Stimulated activated naive CD4-positive, alpha-beta T cell (primary cell): ENCODE results near the gene DNAJC2.
"Not testable (repeated sequence)": the region's sequence is repeated elsewhere in the genome, so short reads cannot be mapped to it uniquely, and the experiment has no call there.

Source experiments
- DNase-seq, 6 experiments: peaks; one replicate each; lab custom pipeline; 2025; lab: John Stamatoyannopoulos, UW

Gene DNAJC2

GRCh38 chr7:103266229-103266628, 78.3 kb downstream of the DNAJC2 start:
- DNase-seq: not testable (repeated sequence)

DNA sequence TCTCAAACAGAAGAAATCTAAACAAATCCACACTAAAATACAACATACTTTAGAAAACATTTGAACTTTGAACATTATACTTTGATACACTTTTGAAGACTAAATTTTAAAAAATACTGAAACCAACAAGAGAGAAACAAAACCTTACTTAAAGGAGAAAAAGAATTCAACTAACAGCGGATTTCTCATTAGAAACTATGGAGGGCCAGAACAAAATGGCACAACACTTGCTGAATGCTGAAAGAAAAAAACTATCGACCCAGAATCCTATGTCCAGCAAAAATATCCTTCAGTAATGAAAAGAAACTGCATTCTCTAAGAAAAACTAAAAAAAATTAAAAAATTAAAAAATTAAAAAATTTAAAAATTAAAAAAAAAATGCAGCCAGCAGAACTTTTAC, 80.5 kb downstream of the DNAJC2 start:
- not testable (repeated sequence) for DNase-seq
